HepG2 (cell line): ENCODE results near the gene TRIM15. TPM values are rescaled to one million over a fixed set of nuclear protein-coding genes. Genes with fewer than 3 reads are reported as not detected.

ENCODE experiments used
- HNRNPUL1 ChIP-seq: fragments of 200-400 bp; formaldehyde crosslinking; IDR thresholded peaks from 2 replicates; pipeline ENCODE4 v1.6.1; 2017; ENCODE audit warnings: low read depth, mild to moderate bottlenecking, low read length, moderate library complexity
- KDM4B ChIP-seq: sonication (generic); formaldehyde crosslinking; IDR thresholded peaks from 2 replicates; pipeline ENCODE4 v1.4.0; 2020; ENCODE audit warnings: missing genetic modification reagents
- KLF11 ChIP-seq: IDR thresholded peaks from 2 replicates; pipeline ENCODE4 v1.6.1; 2016; ENCODE audit warnings: missing compliant biosample characterization
- NFIC ChIP-seq: IDR thresholded peaks from 2 replicates; pipeline ENCODE4 v1.6.1; 2012; ENCODE audit warnings: mild to moderate bottlenecking, low read length, inconsistent platforms
- RAD51 ChIP-seq: fragments of 450-650 bp; IDR thresholded peaks from 2 replicates; pipeline ENCODE4 v1.6.1; 2016; ENCODE audit warnings: borderline replicate concordance
- RFX3 ChIP-seq: IDR thresholded peaks from 2 replicates; pipeline ENCODE4 v1.6.1; 2016; ENCODE audit warnings: missing biosample characterization, missing genetic modification reagents
- U2AF1 ChIP-seq: fragments of 200-400 bp; formaldehyde crosslinking; optimal IDR thresholded peaks from 2 replicates; pipeline ENCODE3; 2017; ENCODE audit warnings: mild to moderate bottlenecking, low read depth, low read length
- ZFP90 ChIP-seq: sonication (generic); formaldehyde crosslinking; IDR thresholded peaks from 2 replicates; pipeline ENCODE4 v1.8.0; 2022; ENCODE audit warnings: missing genetic modification reagents, mild to moderate bottlenecking, inconsistent platforms, borderline replicate concordance
- ZNF253 ChIP-seq: sonication (generic); formaldehyde crosslinking; IDR thresholded peaks from 2 replicates; pipeline ENCODE4 v1.8.0; 2022; ENCODE audit warnings: mild to moderate bottlenecking, missing genetic modification reagents, borderline replicate concordance
- ZNF335 ChIP-seq: sonication (generic); formaldehyde crosslinking; IDR thresholded peaks from 2 replicates; pipeline ENCODE4 v1.4.0; 2020; ENCODE audit warnings: missing genetic modification reagents
- ZNF343 ChIP-seq: sonication (generic); formaldehyde crosslinking; IDR thresholded peaks from 2 replicates; pipeline ENCODE4 v1.4.0; 2020; ENCODE audit warnings: mild to moderate bottlenecking, missing genetic modification reagents
- ZNF749 ChIP-seq: sonication (generic); formaldehyde crosslinking; IDR thresholded peaks from 2 replicates; pipeline ENCODE4 v1.8.0; 2022; ENCODE audit warnings: mild to moderate bottlenecking, missing genetic modification reagents, moderate library complexity, borderline replicate concordance
- polyA plus RNA-seq, 8 experiments: library from polyadenylated mRNA; depleted of rRNA in 3 of 8; stranded (reverse) in 7 of 8; unstranded in 1 of 8; fragments of >200 nt; fragmentation: Illumina TruSeq in 4 of 8; extraction: Trizol in 4 of 8; gene quantifications; 2 replicates each; pipeline versions ENCODE4 v1.2.1 to v1.2.3, GENCODE V29; 2011 to 2016; ENCODE audit warnings: low read depth in 4 of 8, missing spikeins in 1 of 8, mixed read lengths in 1 of 8; ENCODE audit not compliant: insufficient read depth in 1 of 8
- total RNA-seq, 5 experiments: library from RNA; depleted of rRNA; stranded (reverse); fragments of >200 nt; fragmentation: Illumina TruSeq; extraction: Trizol; gene quantifications; 2 replicates each; pipeline ENCODE4 v1.2.3, GENCODE V29; 2016; ENCODE audit warnings: low read depth in 1 of 5
- TF ChIP-seq, protein P1 (sequence below): sonication (generic); formaldehyde crosslinking; IDR thresholded peaks from 2 replicates; pipeline ENCODE4 v1.4.0; 2020; ENCODE audit warnings: missing genetic modification reagents, borderline replicate concordance
- TF ChIP-seq, protein P2 (sequence below): sonication (generic); formaldehyde crosslinking; IDR thresholded peaks from 2 replicates; pipeline ENCODE4 v1.5.0; 2020; ENCODE audit warnings: mild to moderate bottlenecking, missing genetic modification reagents, borderline replicate concordance
- TF ChIP-seq, protein P3 (sequence below): sonication (generic); formaldehyde crosslinking; IDR thresholded peaks from 2 replicates; pipeline ENCODE4 v1.8.0; 2022; ENCODE audit warnings: mild to moderate bottlenecking, missing genetic modification reagents, moderate library complexity
- TF ChIP-seq, protein P4 (sequence below): IDR thresholded peaks from 2 replicates; pipeline ENCODE4 v1.6.1; 2012; ENCODE audit warnings: inconsistent platforms

Gene TRIM15
- total and polyA plus RNA-seq, 2 of the 13 experiments (the other 11 are each of a cell fraction or from before 2014, with no cell fraction given) = 35.1 to 38.2 TPM

DNA sequence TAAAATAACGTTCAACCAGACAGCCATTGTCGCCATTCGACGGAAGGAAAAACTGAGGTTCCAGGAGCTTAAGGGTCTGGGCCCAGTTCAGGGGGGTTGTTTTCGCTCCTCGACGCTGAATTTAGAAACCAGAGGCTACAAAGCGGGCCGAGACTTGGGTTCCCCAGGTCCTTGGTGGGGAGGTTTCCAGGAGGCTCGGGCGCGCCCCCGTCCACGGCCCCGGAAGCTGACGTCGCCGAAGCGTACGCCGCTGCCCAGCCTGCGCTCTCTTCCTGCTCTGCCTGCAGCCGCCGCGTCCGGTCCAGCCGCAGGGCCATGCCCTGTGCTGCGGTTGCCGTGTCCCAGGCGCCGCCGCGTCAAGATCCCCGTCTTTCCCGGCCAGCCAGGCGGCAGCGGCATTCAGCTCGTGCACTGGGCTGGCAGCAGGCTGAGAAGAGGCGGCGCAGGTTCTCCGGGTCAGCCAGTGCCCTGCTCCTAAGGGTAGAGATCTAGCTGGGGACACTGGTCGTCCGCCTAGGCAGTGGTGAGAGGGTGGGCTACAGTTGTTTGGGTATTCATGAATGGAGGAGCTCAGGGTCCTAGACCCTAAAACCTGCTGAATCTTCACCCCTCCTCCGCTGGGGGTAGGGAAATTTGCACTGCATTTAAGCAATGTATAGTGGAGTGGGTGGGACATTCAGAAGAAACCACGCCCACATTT, 50.8 kb downstream of the TRIM15 start (continued):
- TF ChIP-seq, protein P1, sequence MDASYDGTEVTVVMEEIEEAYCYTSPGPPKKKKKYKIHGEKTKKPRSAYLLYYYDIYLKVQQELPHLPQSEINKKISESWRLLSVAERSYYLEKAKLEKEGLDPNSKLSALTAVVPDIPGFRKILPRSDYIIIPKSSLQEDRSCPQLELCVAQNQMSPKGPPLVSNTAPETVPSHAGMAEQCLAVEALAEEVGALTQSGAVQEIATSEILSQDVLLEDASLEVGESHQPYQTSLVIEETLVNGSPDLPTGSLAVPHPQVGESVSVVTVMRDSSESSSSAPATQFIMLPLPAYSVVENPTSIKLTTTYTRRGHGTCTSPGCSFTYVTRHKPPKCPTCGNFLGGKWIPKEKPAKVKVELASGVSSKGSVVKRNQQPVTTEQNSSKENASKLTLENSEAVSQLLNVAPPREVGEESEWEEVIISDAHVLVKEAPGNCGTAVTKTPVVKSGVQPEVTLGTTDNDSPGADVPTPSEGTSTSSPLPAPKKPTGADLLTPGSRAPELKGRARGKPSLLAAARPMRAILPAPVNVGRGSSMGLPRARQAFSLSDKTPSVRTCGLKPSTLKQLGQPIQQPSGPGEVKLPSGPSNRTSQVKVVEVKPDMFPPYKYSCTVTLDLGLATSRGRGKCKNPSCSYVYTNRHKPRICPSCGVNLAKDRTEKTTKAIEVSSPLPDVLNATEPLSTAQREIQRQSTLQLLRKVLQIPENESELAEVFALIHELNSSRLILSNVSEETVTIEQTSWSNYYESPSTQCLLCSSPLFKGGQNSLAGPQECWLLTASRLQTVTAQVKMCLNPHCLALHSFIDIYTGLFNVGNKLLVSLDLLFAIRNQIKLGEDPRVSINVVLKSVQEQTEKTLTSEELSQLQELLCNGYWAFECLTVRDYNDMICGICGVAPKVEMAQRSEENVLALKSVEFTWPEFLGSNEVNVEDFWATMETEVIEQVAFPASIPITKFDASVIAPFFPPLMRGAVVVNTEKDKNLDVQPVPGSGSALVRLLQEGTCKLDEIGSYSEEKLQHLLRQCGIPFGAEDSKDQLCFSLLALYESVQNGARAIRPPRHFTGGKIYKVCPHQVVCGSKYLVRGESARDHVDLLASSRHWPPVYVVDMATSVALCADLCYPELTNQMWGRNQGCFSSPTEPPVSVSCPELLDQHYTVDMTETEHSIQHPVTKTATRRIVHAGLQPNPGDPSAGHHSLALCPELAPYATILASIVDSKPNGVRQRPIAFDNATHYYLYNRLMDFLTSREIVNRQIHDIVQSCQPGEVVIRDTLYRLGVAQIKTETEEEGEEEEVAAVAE = peak; percentile 59; the same call in 1 of the 2 replicates
- peak; percentile 68; the same call in 1 of the 2 replicates for TF ChIP-seq ZNF335 (CRISPR knock-in tag)
- TF ChIP-seq HNRNPUL1 = no peak
- no peak for TF ChIP-seq RAD51
- no peak for TF ChIP-seq RFX3 (CRISPR knock-in tag)
- peak; percentile 45; the same call in 1 of the 2 replicates for TF ChIP-seq ZNF749 (CRISPR knock-in tag)
- TF ChIP-seq ZNF343 (CRISPR knock-in tag) = peak; percentile 67; the same call in 1 of the 2 replicates
- TF ChIP-seq, protein P2, sequence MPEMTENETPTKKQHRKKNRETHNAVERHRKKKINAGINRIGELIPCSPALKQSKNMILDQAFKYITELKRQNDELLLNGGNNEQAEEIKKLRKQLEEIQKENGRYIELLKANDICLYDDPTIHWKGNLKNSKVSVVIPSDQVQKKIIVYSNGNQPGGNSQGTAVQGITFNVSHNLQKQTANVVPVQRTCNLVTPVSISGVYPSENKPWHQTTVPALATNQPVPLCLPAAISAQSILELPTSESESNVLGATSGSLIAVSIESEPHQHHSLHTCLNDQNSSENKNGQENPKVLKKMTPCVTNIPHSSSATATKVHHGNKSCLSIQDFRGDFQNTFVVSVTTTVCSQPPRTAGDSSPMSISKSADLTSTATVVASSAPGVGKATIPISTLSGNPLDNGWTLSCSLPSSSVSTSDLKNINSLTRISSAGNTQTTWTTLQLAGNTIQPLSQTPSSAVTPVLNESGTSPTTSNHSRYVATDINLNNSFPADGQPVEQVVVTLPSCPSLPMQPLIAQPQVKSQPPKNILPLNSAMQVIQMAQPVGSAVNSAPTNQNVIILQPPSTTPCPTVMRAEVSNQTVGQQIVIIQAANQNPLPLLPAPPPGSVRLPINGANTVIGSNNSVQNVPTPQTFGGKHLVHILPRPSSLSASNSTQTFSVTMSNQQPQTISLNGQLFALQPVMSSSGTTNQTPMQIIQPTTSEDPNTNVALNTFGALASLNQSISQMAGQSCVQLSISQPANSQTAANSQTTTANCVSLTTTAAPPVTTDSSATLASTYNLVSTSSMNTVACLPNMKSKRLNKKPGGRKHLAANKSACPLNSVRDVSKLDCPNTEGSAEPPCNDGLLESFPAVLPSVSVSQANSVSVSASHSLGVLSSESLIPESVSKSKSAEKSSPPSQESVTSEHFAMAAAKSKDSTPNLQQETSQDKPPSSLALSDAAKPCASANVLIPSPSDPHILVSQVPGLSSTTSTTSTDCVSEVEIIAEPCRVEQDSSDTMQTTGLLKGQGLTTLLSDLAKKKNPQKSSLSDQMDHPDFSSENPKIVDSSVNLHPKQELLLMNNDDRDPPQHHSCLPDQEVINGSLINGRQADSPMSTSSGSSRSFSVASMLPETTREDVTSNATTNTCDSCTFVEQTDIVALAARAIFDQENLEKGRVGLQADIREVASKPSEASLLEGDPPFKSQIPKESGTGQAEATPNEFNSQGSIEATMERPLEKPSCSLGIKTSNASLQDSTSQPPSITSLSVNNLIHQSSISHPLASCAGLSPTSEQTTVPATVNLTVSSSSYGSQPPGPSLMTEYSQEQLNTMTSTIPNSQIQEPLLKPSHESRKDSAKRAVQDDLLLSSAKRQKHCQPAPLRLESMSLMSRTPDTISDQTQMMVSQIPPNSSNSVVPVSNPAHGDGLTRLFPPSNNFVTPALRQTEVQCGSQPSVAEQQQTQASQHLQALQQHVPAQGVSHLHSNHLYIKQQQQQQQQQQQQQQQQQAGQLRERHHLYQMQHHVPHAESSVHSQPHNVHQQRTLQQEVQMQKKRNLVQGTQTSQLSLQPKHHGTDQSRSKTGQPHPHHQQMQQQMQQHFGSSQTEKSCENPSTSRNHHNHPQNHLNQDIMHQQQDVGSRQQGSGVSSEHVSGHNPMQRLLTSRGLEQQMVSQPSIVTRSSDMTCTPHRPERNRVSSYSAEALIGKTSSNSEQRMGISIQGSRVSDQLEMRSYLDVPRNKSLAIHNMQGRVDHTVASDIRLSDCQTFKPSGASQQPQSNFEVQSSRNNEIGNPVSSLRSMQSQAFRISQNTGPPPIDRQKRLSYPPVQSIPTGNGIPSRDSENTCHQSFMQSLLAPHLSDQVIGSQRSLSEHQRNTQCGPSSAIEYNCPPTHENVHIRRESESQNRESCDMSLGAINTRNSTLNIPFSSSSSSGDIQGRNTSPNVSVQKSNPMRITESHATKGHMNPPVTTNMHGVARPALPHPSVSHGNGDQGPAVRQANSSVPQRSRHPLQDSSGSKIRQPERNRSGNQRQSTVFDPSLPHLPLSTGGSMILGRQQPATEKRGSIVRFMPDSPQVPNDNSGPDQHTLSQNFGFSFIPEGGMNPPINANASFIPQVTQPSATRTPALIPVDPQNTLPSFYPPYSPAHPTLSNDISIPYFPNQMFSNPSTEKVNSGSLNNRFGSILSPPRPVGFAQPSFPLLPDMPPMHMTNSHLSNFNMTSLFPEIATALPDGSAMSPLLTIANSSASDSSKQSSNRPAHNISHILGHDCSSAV = no peak
- TF ChIP-seq U2AF1 = no peak
- TF ChIP-seq ZNF253 (CRISPR knock-in tag) = no peak
- peak; percentile 88; the same call in 1 of the 2 replicates for TF ChIP-seq KDM4B (CRISPR knock-in tag)
- TF ChIP-seq KLF11 = no peak
- TF ChIP-seq ZFP90 (CRISPR knock-in tag) = peak; percentile 80; the same call in 1 of the 2 replicates
- TF ChIP-seq, protein P3, sequence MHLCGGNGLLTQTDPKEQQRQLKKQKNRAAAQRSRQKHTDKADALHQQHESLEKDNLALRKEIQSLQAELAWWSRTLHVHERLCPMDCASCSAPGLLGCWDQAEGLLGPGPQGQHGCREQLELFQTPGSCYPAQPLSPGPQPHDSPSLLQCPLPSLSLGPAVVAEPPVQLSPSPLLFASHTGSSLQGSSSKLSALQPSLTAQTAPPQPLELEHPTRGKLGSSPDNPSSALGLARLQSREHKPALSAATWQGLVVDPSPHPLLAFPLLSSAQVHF = peak; percentile 93; the same call in 1 of the 2 replicates
- TF ChIP-seq NFIC = 0 out of 2 replicates have a peak, but pooled peaks have one; percentile 51
- TF ChIP-seq, protein P4, sequence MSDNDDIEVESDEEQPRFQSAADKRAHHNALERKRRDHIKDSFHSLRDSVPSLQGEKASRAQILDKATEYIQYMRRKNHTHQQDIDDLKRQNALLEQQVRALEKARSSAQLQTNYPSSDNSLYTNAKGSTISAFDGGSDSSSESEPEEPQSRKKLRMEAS = peak; percentile 84
